Measurements from ENCODE around the gene SEMA7A.

DNA sequence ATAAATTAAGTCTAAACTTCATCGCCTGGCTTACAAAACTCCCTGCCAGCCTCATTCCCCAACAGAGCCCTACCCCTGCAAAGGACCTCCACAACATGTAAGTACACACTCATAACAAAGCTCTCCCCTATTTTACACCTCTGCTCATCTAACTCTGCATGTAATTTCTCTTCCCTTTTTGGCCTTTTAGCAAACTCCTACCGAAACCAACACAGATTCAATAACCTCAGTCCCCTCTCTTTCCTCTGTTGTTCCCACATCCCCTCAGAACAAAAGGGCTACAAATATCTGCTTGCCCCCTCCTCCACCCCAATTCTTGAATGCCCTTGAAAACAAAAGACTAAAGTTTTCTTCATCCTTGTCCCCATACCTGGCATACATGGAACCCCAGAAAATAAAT, 26.5 kb upstream of the SEMA7A start:
- TF ChIP-seq, protein P1, sequence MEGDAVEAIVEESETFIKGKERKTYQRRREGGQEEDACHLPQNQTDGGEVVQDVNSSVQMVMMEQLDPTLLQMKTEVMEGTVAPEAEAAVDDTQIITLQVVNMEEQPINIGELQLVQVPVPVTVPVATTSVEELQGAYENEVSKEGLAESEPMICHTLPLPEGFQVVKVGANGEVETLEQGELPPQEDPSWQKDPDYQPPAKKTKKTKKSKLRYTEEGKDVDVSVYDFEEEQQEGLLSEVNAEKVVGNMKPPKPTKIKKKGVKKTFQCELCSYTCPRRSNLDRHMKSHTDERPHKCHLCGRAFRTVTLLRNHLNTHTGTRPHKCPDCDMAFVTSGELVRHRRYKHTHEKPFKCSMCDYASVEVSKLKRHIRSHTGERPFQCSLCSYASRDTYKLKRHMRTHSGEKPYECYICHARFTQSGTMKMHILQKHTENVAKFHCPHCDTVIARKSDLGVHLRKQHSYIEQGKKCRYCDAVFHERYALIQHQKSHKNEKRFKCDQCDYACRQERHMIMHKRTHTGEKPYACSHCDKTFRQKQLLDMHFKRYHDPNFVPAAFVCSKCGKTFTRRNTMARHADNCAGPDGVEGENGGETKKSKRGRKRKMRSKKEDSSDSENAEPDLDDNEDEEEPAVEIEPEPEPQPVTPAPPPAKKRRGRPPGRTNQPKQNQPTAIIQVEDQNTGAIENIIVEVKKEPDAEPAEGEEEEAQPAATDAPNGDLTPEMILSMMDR (IDR thresholded peaks at IDR 0.05) = no peak
- no peak for TF ChIP-seq POLR2A (IDR thresholded peaks at IDR 0.05)
